Stomach smooth muscle (tissue), 2 donors: Measurements from ENCODE around the gene TTC24.
"Not testable (repeated sequence)": the region's sequence is repeated elsewhere in the genome, so short reads cannot be mapped to it uniquely, and the experiment has no call there.

Source experiments
- H3K27ac ChIP-seq: one replicate; pipeline ENCODE4 v1.7.0; 2013; ENCODE audit warnings: mild to moderate bottlenecking, low read length, inconsistent platforms
- H3K27me3 ChIP-seq, 2 donors: one replicate each; pipeline ENCODE4 v1.7.0; 2013; ENCODE audit warnings: low read length in 2 of 2; ENCODE audit not compliant: insufficient read depth in 2 of 2, control insufficient read depth in 1 of 2
- H3K36me3 ChIP-seq, 2 donors: one replicate each; pipeline ENCODE4 v1.7.0; 2013; ENCODE audit warnings: low read length in 2 of 2; ENCODE audit not compliant: control insufficient read depth in 2 of 2, insufficient read depth in 2 of 2
- H3K4me1 ChIP-seq: one replicate; pipeline ENCODE4 v1.7.0; 2013; ENCODE audit warnings: low read length; ENCODE audit not compliant: control insufficient read depth, insufficient read depth
- H3K4me3 ChIP-seq, 2 donors: one replicate each; pipeline ENCODE4 v1.7.0; 2013; ENCODE audit warnings: low read length in 2 of 2
- H3K9ac ChIP-seq, 2 donors: one replicate each; pipeline ENCODE4 v1.7.0; 2013; ENCODE audit warnings: low read length in 2 of 2, mild to moderate bottlenecking in 1 of 2
- H3K9me3 ChIP-seq, 2 donors: one replicate each; pipeline ENCODE4 v1.7.0; 2013; ENCODE audit warnings: low read length in 2 of 2; ENCODE audit not compliant: control insufficient read depth in 2 of 2
- donor health status: healthy.
- donor health status: Pancreatic carcinoma.

Gene TTC24

GRCh38 chr1:156595016-156595415 lies 15.5 kb downstream of the TTC24 start:
- Histone ChIP-seq H3K9ac (no peak overlapping the region), H3K27ac (no peak overlapping the region), H3K36me3 (peaks cover 43 to 48% of the 10 kb centered on the region in 2 donors)

GRCh38 chr1:156596426-156596825 lies 16.9 kb downstream of the TTC24 start:
- H3K9ac ChIP-seq, result no peak overlapping the region
- H3K4me1 ChIP-seq, result peaks cover 18% of the 10 kb centered on the region
- peaks cover 43 to 48% of the 10 kb centered on the region in 2 donors for H3K36me3 ChIP-seq
- no peak overlapping the region for H3K27ac ChIP-seq
- no peaks in the 10 kb centered on the region for H3K27me3 ChIP-seq
- H3K4me3 ChIP-seq, result no peak overlapping the region
- H3K9me3 ChIP-seq, result no peaks in the 10 kb centered on the region

More at GRCh38 chr1:156595016-156595415, 15.5 kb downstream of the TTC24 start:
- Histone ChIP-seq H3K27me3 (no peaks in the 10 kb centered on the region), H3K9me3 (no peaks in the 10 kb centered on the region), H3K4me3 (no peak overlapping the region), H3K4me1 (peaks cover 14% of the 10 kb centered on the region)

DNA sequence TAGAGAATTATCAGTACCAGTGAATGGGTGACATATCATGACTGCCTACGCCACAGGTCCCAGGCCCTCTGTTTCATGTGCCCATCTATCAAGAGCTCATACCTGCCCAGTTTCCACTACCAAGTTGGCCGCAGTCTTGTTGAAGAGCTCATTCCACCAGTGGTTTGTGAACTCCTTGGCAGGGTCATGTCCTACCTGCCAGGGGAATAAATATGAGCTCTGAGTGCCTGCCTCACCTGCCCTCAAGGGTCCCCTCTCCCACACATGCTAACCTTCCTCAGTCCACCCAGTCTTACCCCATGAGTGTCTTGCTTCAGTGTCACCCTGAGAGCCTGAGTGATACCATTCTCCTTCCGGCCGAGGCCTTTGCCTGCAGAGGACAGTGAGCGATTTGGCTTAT lies 18.6 kb downstream of the TTC24 start:
- Histone ChIP-seq H3K9ac (no peak overlapping the region), H3K4me1 (peaks cover 14% of the 10 kb centered on the region), H3K36me3 (peaks cover 37 to 44% of the 10 kb centered on the region in 2 donors), H3K27ac (no peak overlapping the region), H3K4me3 (no peak overlapping the region), H3K27me3 (no peaks in the 10 kb centered on the region), H3K9me3 (no peaks in the 10 kb centered on the region)

- Histone ChIP-seq H3K27ac (no peak overlapping the region), H3K4me1 (peaks cover 14% of the 10 kb centered on the region), H3K9me3 (no peaks in the 10 kb centered on the region), H3K27me3 (no peaks in the 10 kb centered on the region), H3K4me3 (no peak overlapping the region), H3K9ac (no peak overlapping the region), H3K36me3 (peaks cover 32 to 40% of the 10 kb centered on the region in 2 donors)
Observed at GRCh38 chr1:156598731-156599432, 19.4 kb downstream of the TTC24 start.

DNA sequence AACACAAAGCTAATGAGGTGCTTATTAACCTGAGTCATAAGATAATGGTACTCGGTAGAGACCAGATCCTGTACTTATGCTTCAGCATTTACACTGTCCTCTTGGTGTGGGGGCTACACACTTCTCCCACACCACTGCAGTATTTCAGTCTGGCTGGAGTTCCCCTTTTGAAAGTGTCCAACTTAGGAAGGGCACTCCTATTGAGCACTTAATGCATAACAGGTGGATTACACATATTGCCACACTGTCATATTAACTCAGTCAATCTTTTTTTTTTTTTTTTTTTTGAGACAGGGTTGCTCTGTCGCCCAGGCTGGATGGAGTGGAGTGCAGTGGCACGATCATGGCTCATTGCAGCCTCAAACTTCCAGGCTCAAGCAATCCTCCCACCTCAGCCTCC lies 20.3 kb downstream of the TTC24 start:
- Histone ChIP-seq H3K9me3 (no peaks in the 10 kb centered on the region), H3K27me3 (no peaks in the 10 kb centered on the region)

DNA sequence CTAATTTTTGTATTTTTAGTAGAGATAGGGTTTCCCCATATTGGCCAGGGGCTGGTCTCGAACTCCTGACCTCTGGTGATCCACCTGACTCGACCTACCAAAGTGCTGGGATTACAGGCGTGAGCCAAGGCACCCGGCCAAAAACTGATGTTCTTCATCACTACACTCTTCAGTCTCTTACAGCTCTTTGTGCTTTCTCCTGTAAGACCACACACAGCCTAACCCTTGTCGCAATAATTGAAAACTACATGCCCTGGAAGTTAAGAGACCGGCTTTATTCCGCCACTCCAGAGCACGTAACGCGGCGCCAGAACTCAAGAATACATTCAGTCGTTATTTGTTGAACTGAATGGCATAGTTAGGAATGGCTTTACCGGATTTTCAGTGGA lies 21.2 kb downstream of the TTC24 start:
- H3K4me1 ChIP-seq, result peaks cover 14% of the 10 kb centered on the region
- H3K36me3 ChIP-seq, result peaks cover 26 to 27% of the 10 kb centered on the region in 2 donors
- no peaks in the 10 kb centered on the region for H3K9me3 ChIP-seq
- peak overlapping the region; percentile 87 to 90 for H3K9ac ChIP-seq
- H3K27me3 ChIP-seq, result no peaks in the 10 kb centered on the region
- peak overlapping the region; percentile 79 for H3K27ac ChIP-seq
- peak overlapping the region; percentile 94 to 98 for H3K4me3 ChIP-seq

More for the DNA sequence above, 20.3 kb downstream of the TTC24 start:
- Histone ChIP-seq H3K36me3 (peaks cover 28 to 34% of the 10 kb centered on the region in 2 donors), H3K4me1 (peaks cover 14% of the 10 kb centered on the region), H3K27ac (no peak overlapping the region), H3K4me3 (no peak overlapping the region), H3K9ac (no peak overlapping the region)

DNA sequence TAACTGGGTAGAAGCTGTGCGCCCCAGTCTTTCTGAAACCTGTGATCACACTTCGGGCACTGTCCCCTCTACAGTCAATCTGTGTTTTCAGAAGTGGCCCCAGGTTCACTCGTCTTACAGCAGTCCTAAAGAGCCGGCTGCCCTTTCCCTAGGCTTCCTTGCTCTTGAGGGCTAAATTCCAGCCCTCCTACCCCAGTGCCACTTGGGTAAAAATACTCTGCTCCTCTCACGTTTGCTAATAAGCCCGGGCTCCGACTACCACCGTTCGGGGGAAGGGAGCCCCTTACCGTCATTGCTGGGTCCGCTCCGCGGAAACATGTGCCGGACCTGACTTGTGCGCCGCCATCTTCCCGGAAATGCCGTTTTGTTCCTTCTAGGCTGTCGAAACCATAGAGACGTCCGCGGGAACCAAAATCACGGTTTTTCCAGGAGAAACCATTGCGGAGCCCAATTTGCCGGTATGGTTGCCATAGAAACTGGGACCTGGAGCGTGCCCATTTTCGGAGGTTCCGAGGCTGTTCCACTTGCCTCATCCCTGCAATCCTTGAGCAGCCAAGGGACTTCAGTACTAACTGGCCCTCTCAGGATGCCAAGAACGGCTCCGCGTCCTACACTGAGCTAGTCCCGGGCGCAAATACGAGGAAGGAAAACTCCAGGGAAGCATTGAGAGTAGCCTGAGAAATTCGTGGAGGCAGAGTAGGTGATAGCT lies 21.8 kb downstream of the TTC24 start, which contains the start of gene GPATCH4:
TSS of gene GPATCH4 (minus strand) at position 358 of the 709 bp plus-strand sequence.
- peak within 1 kb of the TSS; percentile 87 to 90 for H3K9ac ChIP-seq

DNA sequence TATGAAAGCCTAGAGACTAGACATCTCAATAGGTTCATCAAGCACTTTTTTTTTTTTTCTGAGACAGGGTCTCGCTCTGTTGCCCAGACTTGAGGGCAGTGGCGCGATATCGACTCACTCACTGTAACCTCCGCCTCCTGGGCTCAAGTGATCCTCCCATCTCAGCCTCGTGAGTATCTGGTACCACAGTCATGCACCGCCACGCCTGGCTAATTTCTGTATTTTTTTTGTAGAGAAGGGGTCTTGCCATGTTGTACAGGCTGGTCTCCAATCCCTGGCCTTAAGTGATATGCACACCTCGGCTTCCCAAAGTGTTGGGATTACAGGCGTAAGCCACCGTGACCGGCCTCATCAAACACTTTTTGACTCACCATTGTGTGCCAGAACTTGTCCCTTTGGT lies 22.4 kb downstream of the TTC24 start:
- Histone ChIP-seq H3K36me3 (peaks cover 15 to 16% of the 10 kb centered on the region in 2 donors), H3K27ac (peak overlapping the region; percentile 79), H3K27me3 (no peaks in the 10 kb centered on the region), H3K9ac (peak overlapping the region; percentile 87 to 90), H3K4me3 (peak overlapping the region; percentile 94 to 98), H3K9me3 (no peaks in the 10 kb centered on the region), H3K4me1 (peaks cover 14% of the 10 kb centered on the region)

More for the DNA sequence above, 21.8 kb downstream of the TTC24 start, which contains the start of gene GPATCH4:
- H3K4me1 ChIP-seq, result peaks cover 14% of the 10 kb centered on the region
- H3K27me3 ChIP-seq, result no peaks in the 10 kb centered on the region
- no peaks in the 10 kb centered on the region for H3K9me3 ChIP-seq
- peak within 1 kb of the TSS; percentile 79 for H3K27ac ChIP-seq
- H3K4me3 ChIP-seq, result peak within 1 kb of the TSS; percentile 94 to 98
- peaks cover 21% of the 10 kb centered on the region in 2 donors for H3K36me3 ChIP-seq

GRCh38 chr1:156602557-156602993 lies 23.1 kb downstream of the TTC24 start:
- Histone ChIP-seq H3K4me3 (no peak overlapping the region), H3K36me3 (peaks cover 9 to 10% of the 10 kb centered on the region in 2 donors), H3K27ac (no peak overlapping the region), H3K9me3 (no peaks in the 10 kb centered on the region), H3K9ac (no peak overlapping the region), H3K27me3 (no peaks in the 10 kb centered on the region), H3K4me1 (peaks cover 14% of the 10 kb centered on the region)

DNA sequence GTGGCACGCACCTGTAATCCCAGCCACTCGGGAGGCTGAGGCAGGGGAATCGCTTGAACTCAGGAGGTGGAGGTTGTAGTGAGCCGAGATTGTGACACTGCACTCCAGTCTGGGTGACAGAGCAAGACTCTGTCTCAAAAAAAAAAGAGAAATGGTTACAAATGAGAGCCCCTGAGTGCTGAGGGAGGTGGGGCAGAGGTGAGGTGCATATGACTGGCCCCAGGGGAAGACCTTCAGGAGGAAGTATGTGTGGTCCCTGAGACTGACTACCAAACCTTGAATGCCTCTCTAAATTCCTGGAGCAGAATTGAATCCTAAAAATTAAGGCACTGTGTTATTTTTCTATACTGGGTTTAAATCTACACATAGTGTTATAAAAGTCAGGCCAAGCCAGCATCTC lies 27.8 kb downstream of the TTC24 start:
- not testable (repeated sequence) for H3K27ac ChIP-seq, H3K9me3 ChIP-seq, H3K4me1 ChIP-seq, H3K4me3 ChIP-seq, H3K27me3 ChIP-seq, H3K36me3 ChIP-seq, H3K9ac ChIP-seq
